ENCODE measurements around the gene GALNT18. TPM values are rescaled to one million over a fixed set of nuclear protein-coding genes. Genes with fewer than 3 reads are reported as not detected.

Gene GALNT18
- total RNA-seq, 3 donors from 2014 or later (not counting 1 experiment from before 2014, with no cell fraction given): 0.18 to 0.42 (median 0.38) TPM

- intact Hi-C loops (cut with micrococcal nuclease): no loop called here
- H3K4me3 Mint-ChIP-seq: no peak overlapping the region
- no peaks in the 10 kb centered on the region for H3K36me3 Mint-ChIP-seq
- H3K27me3 Mint-ChIP-seq (ENCODE audit: low read depth in 2 of 2): peaks cover 0 to 4% of the 10 kb centered on the region in 2 donors
- DNase-seq (no peak), ATAC-seq (no peak)
- Histone ChIP-seq H3K4me1 (ENCODE audit: control insufficient read depth, insufficient read depth, low read length) (no peaks in the 10 kb centered on the region), H3K27me3 (ENCODE audit: control insufficient read depth, insufficient read depth, low read length) (no peaks in the 10 kb centered on the region), H3K27ac (ENCODE audit: low read length) (no peak overlapping the region), H3K4me3 (ENCODE audit: low read length) (no peak overlapping the region), H3K9me3 (ENCODE audit: control insufficient read depth, insufficient read depth, low read length) (no peaks in the 10 kb centered on the region), H3K36me3 (ENCODE audit: control insufficient read depth, insufficient read depth, low read length) (no peaks in the 10 kb centered on the region)
- H3K4me1 Mint-ChIP-seq: no peaks in the 10 kb centered on the region
- WGBS (ENCODE audit: insufficient coverage): 82% methylated on average over 5 of the region's 5 CpGs
- no peak overlapping the region for H3K27ac Mint-ChIP-seq
- TF ChIP-seq CTCF (IDR thresholded peaks at IDR 0.05): no peak
- H3K9me3 Mint-ChIP-seq: no peaks in the 10 kb centered on the region
Observed at GRCh38 chr11:11293798-11294550, 327.8 kb downstream of the GALNT18 start.

GRCh38 chr11:11292839-11293238 lies 329.0 kb downstream of the GALNT18 start:
- no peak for ATAC-seq
- Mint-ChIP-seq H3K4me3 (no peak overlapping the region), H3K27me3 (ENCODE audit: low read depth in 2 of 2) (peaks cover 0 to 4% of the 10 kb centered on the region in 2 donors), H3K27ac (no peak overlapping the region), H3K4me1 (no peaks in the 10 kb centered on the region), H3K36me3 (no peaks in the 10 kb centered on the region), H3K9me3 (no peaks in the 10 kb centered on the region)
- intact Hi-C loops (cut with micrococcal nuclease): no loop called here
- H3K27me3 ChIP-seq (ENCODE audit: control insufficient read depth, insufficient read depth, low read length): no peaks in the 10 kb centered on the region
- no peak for TF ChIP-seq CTCF (IDR thresholded peaks at IDR 0.05)
- no peaks in the 10 kb centered on the region for H3K36me3 ChIP-seq (ENCODE audit: control insufficient read depth, insufficient read depth, low read length)
- WGBS (ENCODE audit: insufficient coverage): 91% methylated on average over 12 of the region's 12 CpGs
- no peaks in the 10 kb centered on the region for H3K4me1 ChIP-seq (ENCODE audit: control insufficient read depth, insufficient read depth, low read length)
- no peak overlapping the region for H3K27ac ChIP-seq (ENCODE audit: low read length)
- DNase-seq: no peak
- no peak overlapping the region for H3K4me3 ChIP-seq (ENCODE audit: low read length)
- no peaks in the 10 kb centered on the region for H3K9me3 ChIP-seq (ENCODE audit: control insufficient read depth, insufficient read depth, low read length)

- Mint-ChIP-seq H3K27me3 (ENCODE audit: low read depth in 2 of 2) (peaks cover 4 to 7% of the 10 kb centered on the region in 2 donors), H3K36me3 (no peaks in the 10 kb centered on the region), H3K27ac (no peak overlapping the region), H3K4me1 (no peaks in the 10 kb centered on the region), H3K9me3 (no peaks in the 10 kb centered on the region), H3K4me3 (no peak overlapping the region)
- Histone ChIP-seq H3K27ac (ENCODE audit: low read length) (no peak overlapping the region), H3K4me1 (ENCODE audit: control insufficient read depth, insufficient read depth, low read length) (no peaks in the 10 kb centered on the region), H3K36me3 (ENCODE audit: control insufficient read depth, insufficient read depth, low read length) (no peaks in the 10 kb centered on the region), H3K27me3 (ENCODE audit: control insufficient read depth, insufficient read depth, low read length) (no peaks in the 10 kb centered on the region), H3K9me3 (ENCODE audit: control insufficient read depth, insufficient read depth, low read length) (no peaks in the 10 kb centered on the region), H3K4me3 (ENCODE audit: low read length) (no peak overlapping the region)
- DNase-seq: no peak
- intact Hi-C loops (cut with micrococcal nuclease): no loop called here
- WGBS (ENCODE audit: insufficient coverage): 57% methylated on average over 5 of the region's 5 CpGs
- TF ChIP-seq CTCF (IDR thresholded peaks at IDR 0.05): no peak
- no peak for ATAC-seq
Observed at GRCh38 chr11:11291041-11292015, 330.5 kb downstream of the GALNT18 start.

Data from natural killer cell (primary cell).